Neural cell (in vitro differentiated cells): ENCODE measurements around the gene SLC10A7. TPM values are rescaled to one million over a fixed set of nuclear protein-coding genes. Genes with fewer than 3 reads are reported as not detected.

Experiments
- H2AFZ ChIP-seq: fragments of 200-600, 300-800 bp; sonication (generic), shearing (Covaris generic); 2 replicates; pipeline ENCODE4 v1.6.0; 2014; ENCODE audit warnings: low read depth, mild to moderate bottlenecking, antibody characterized with exemption, low read length, moderate library complexity
- H3F3A ChIP-seq: fragments of 200-600 bp; shearing (Covaris generic); 2 replicates; pipeline ENCODE4 v1.6.1; 2016; ENCODE audit warnings: mild to moderate bottlenecking, moderate library complexity, mixed read lengths, antibody characterized with exemption, low read length; ENCODE audit not compliant: insufficient read depth, poor library complexity, severe bottlenecking
- H3K27ac ChIP-seq: fragments of 200-600, 300-800 bp; sonication (generic), shearing (Covaris generic); 2 replicates; pipeline ENCODE4 v1.5.1; 2014; ENCODE audit warnings: mild to moderate bottlenecking, low read length, moderate library complexity
- H3K27me3 ChIP-seq: fragments of 300-800, 200-600 bp; sonication (generic), shearing (Covaris generic); 2 replicates; pipeline ENCODE4 v1.6.0; 2014; ENCODE audit warnings: mild to moderate bottlenecking, low read depth, low read length, moderate library complexity; ENCODE audit not compliant: insufficient read depth
- H3K36me3 ChIP-seq: fragments of 300-800, 200-600 bp; sonication (generic), shearing (Covaris generic); 2 replicates; pipeline ENCODE4 v1.5.1; 2014; ENCODE audit warnings: mild to moderate bottlenecking, antibody characterized with exemption, low read length, moderate library complexity; ENCODE audit not compliant: insufficient read depth
- H3K4me2 ChIP-seq: fragments of 300-800, 200-600 bp; sonication (generic), shearing (Covaris generic); 2 replicates; pipeline ENCODE4 v1.6.0; 2014; ENCODE audit warnings: mild to moderate bottlenecking, low read length
- H3K4me3 ChIP-seq: fragments of 300-800, 200-600 bp; sonication (generic), shearing (Covaris generic); 2 replicates; pipeline ENCODE4 v1.5.1; 2014; ENCODE audit warnings: mild to moderate bottlenecking, low read length, moderate library complexity
- H3K79me2 ChIP-seq: fragments of 200-600 bp; shearing (Covaris generic); replicated peaks from 2 replicates; pipeline ENCODE4 v1.6.0; 2014; ENCODE audit warnings: mild to moderate bottlenecking, low read length, moderate library complexity; ENCODE audit not compliant: insufficient read depth
- H3K9ac ChIP-seq: fragments of 300-800, 200-600 bp; sonication (generic), shearing (Covaris generic); 2 replicates; pipeline ENCODE4 v1.6.1; 2016; ENCODE audit warnings: mild to moderate bottlenecking, low read length, mixed read lengths
- H3K9me2 ChIP-seq: fragments of 200-600 bp; shearing (Covaris generic); 2 replicates; pipeline ENCODE4 v1.6.1; 2016; ENCODE audit warnings: mild to moderate bottlenecking, low read length, mixed read lengths; ENCODE audit not compliant: insufficient read depth
- H3K9me3 ChIP-seq: fragments of 200-600, 300-800 bp; sonication (generic), shearing (Covaris generic); 2 replicates; pipeline ENCODE4 v1.6.1; 2016; ENCODE audit warnings: mild to moderate bottlenecking, mixed run types, low read length, moderate library complexity, mixed read lengths
- H4K20me1 ChIP-seq: fragments of 200-600 bp; shearing (Covaris generic); 2 replicates; pipeline ENCODE4 v1.6.1; 2016; ENCODE audit warnings: mild to moderate bottlenecking, mixed run types; ENCODE audit not compliant: insufficient read depth
- CTCF ChIP-seq: fragments of 450-650 bp; IDR thresholded peaks from 2 replicates; pipeline ENCODE4 v1.5.1; 2014; ENCODE audit warnings: antibody characterized with exemption, mild to moderate bottlenecking, moderate library complexity; ENCODE audit not compliant: poor library complexity, severe bottlenecking
- EP300 ChIP-seq: fragments of 450-650 bp; conservative IDR thresholded peaks from 2 replicates; pipeline ENCODE4 v1.6.1; 2014; ENCODE audit warnings: antibody characterized with exemption, mild to moderate bottlenecking, moderate library complexity; ENCODE audit not compliant: poor library complexity, severe bottlenecking
- EZH2 ChIP-seq: fragments of 200-600, 300-800 bp; shearing (Covaris generic), sonication (generic); IDR thresholded peaks from 2 replicates; pipeline ENCODE4 v1.6.1; 2014; ENCODE audit warnings: antibody characterized with exemption, low read length, borderline replicate concordance, mild to moderate bottlenecking; ENCODE audit not compliant: insufficient read depth, poor library complexity, severe bottlenecking
- MXI1 ChIP-seq: fragments of 450-650 bp; conservative IDR thresholded peaks from 2 replicates; pipeline ENCODE4 v1.6.1; 2014; ENCODE audit warnings: antibody characterized with exemption, mild to moderate bottlenecking; ENCODE audit not compliant: poor library complexity, severe bottlenecking
- POLR2AphosphoS5 ChIP-seq: IDR thresholded peaks from 2 replicates; pipeline ENCODE4 v1.6.1; 2012
- RAD21 ChIP-seq: fragments of 450-650 bp; conservative IDR thresholded peaks from 2 replicates; pipeline ENCODE4 v1.6.1; 2014; ENCODE audit warnings: antibody characterized with exemption, mild to moderate bottlenecking, moderate library complexity
- REST ChIP-seq: IDR thresholded peaks from 2 replicates; pipeline ENCODE4 v1.6.1; 2012; ENCODE audit warnings: borderline replicate concordance
- SMC3 ChIP-seq: fragments of 450-650 bp; conservative IDR thresholded peaks from 2 replicates; pipeline ENCODE4 v1.6.1; 2014; ENCODE audit warnings: antibody characterized with exemption, mild to moderate bottlenecking, moderate library complexity; ENCODE audit not compliant: poor library complexity
- TAF1 ChIP-seq: IDR thresholded peaks from 2 replicates; pipeline ENCODE4 v1.6.1; 2012; ENCODE audit warnings: low read depth
- polyA plus RNA-seq: library from polyadenylated mRNA; depleted of rRNA; stranded (reverse); fragments of >200 nt; gene quantifications from 2 replicates; pipeline ENCODE4 v1.2.3, GENCODE V29; 2014

The SLC10A7 gene
- polyA plus RNA-seq, 1 donor from 2014 or later = 5.5 TPM

- Histone ChIP-seq H4K20me1 (no peaks in the 10 kb centered on the region), H3K79me2 (no peaks in the 10 kb centered on the region), H3K9me2 (no peaks in the 10 kb centered on the region), H3K27me3 (no peaks in the 10 kb centered on the region), H3K4me2 (no peak overlapping the region), H3K9ac (no peak overlapping the region), H3K4me3 (no peak overlapping the region), H3K9me3 (no peaks in the 10 kb centered on the region), H2AFZ (no peak overlapping the region), H3K27ac (no peak overlapping the region), H3F3A (no peaks in the 10 kb centered on the region), H3K36me3 (no peaks in the 10 kb centered on the region)
- TF ChIP-seq EP300 = no peak
Measured at GRCh38 chr4:146564492-146564891, 42.8 kb upstream of the SLC10A7 start.

- Histone ChIP-seq H3K27ac (no peak overlapping the region), H3K4me3 (no peak overlapping the region), H3F3A (no peaks in the 10 kb centered on the region), H2AFZ (no peak overlapping the region), H3K9ac (no peak overlapping the region), H4K20me1 (no peaks in the 10 kb centered on the region), H3K27me3 (no peaks in the 10 kb centered on the region), H3K4me2 (no peak overlapping the region), H3K9me3 (no peaks in the 10 kb centered on the region), H3K79me2 (no peaks in the 10 kb centered on the region), H3K36me3 (no peaks in the 10 kb centered on the region), H3K9me2 (no peaks in the 10 kb centered on the region)
- TF ChIP-seq REST (no peak), SMC3 (no peak), RAD21 (no peak), EZH2 (no peak), TAF1 (no peak), MXI1 (no peak), POLR2AphosphoS5 (no peak), CTCF (no peak), EP300 (no peak)
Measured at GRCh38 chr4:146550161-146550560, 28.4 kb upstream of the SLC10A7 start.

- Histone ChIP-seq H3K9me3 (peaks cover 3% of the 10 kb centered on the region), H3K9ac (no peak overlapping the region), H4K20me1 (no peaks in the 10 kb centered on the region), H3K27me3 (no peaks in the 10 kb centered on the region), H3F3A (no peaks in the 10 kb centered on the region), H3K4me2 (no peak overlapping the region), H3K36me3 (no peaks in the 10 kb centered on the region), H3K9me2 (no peaks in the 10 kb centered on the region), H3K79me2 (no peaks in the 10 kb centered on the region), H2AFZ (no peak overlapping the region), H3K4me3 (no peak overlapping the region), H3K27ac (no peak overlapping the region)
- TF ChIP-seq RAD21 (no peak), MXI1 (no peak), REST (no peak), TAF1 (no peak), SMC3 (no peak), EZH2 (no peak), EP300 (no peak), POLR2AphosphoS5 (no peak), CTCF (no peak)
Measured at GRCh38 chr4:146548443-146548842, 26.7 kb upstream of the SLC10A7 start.
